ENCODE results near the gene TMEM131. TPM values are rescaled to one million over a fixed set of nuclear protein-coding genes. Genes with fewer than 3 reads are reported as not detected.

Gene TMEM131
- polyA plus RNA-seq, 3 donors: 7.0 to 23.6 (median 8.2) TPM

DNA sequence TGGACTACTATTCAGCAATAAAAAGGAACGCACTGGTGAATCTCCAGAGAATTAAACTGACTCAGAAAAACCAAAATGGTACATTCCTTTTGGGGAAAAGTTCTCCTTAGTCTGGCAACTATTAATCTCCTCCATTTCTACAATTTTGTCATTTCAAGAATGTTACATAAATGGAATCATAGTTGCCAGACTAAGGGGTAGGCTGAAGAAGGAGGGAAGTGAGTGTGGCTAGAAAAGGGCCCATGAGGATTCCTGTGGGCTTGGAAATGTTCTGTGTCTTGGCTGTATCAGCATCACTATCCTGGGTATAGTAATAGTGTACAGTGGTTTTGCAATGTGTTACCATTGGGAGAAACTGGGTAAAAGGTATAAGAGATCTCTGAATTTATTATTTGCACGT lies 209.9 kb downstream of the TMEM131 start:
- no CpG with 5 or more reads among the region's 2 CpGs for whole genome bisulfite sequencing (ENCODE audit: insufficient coverage)
- Histone ChIP-seq H3K79me2 (ENCODE audit: insufficient read depth, low read length) (no peaks in the 10 kb centered on the region), H3K4me3 (replicated peaks in 1 of 3; ENCODE audit: low read depth in 2 of 3, low read length in 3 of 3) (no peak overlapping the region), H2AFZ (ENCODE audit: insufficient read depth, low read depth, low read length, poor library complexity, severe bottlenecking) (no peak overlapping the region), H3K9ac (ENCODE audit: insufficient read depth, low read length, poor library complexity, severe bottlenecking) (no peak overlapping the region), H3K27me3 (ENCODE audit: control insufficient read depth in 2 of 2, insufficient read depth in 2 of 2, low read length in 2 of 2) (no peaks in the 10 kb centered on the region), H3K4me1 (ENCODE audit: control insufficient read depth in 1 of 2, insufficient read depth in 2 of 2, low read length in 2 of 2) (no peaks in the 10 kb centered on the region), H3K27ac (ENCODE audit: low read depth in 1 of 2, low read length in 2 of 2) (no peak overlapping the region), H3K9me3 (replicated peaks in 1 of 2; ENCODE audit: control insufficient read depth in 1 of 2, insufficient read depth in 1 of 2, low read length in 2 of 2) (no peaks in the 10 kb centered on the region), H4K20me1 (ENCODE audit: insufficient read depth, low read length) (peaks cover 26% of the 10 kb centered on the region), H3K36me3 (replicated peaks in 1 of 2; ENCODE audit: control insufficient read depth in 1 of 2, insufficient read depth in 2 of 2, low read length in 2 of 2) (peaks cover 47 to 74% of the 10 kb centered on the region in 2 donors), H3K4me2 (replicated peaks; ENCODE audit: extremely low read depth, low read length, poor library complexity, severe bottlenecking) (no peak overlapping the region)
- Mint-ChIP-seq H3K9me3 (no peaks in the 10 kb centered on the region), H3K27ac (no peak overlapping the region), H3K4me3 (no peak overlapping the region), H3K36me3 (peaks cover 47 to 53% of the 10 kb centered on the region in 2 donors), H3K27me3 (ENCODE audit: low read depth in 3 of 3) (no peaks in the 10 kb centered on the region), H3K4me1 (no peaks in the 10 kb centered on the region)
- no peak for TF ChIP-seq CTCF (IDR thresholded peaks at IDR 0.05)
- intact Hi-C loops (cut with micrococcal nuclease): no loop called here
- no peak for DNase-seq

DNA sequence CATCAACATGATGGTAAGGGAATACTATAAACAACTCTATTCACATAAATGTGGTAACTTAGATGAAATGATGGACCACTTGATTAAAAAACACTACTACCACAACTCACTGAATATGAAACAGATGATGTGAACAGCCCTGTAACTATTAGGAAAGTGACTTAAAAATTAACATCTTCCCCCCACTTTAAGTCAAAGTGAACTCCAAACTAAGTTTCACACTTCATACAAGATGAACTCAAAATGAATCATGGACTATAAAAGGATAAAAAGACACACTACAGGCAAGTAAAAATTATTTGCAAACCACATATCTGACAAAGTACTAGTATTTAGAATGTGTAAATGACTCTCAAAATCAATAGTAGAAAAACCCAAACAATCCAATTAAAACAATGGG lies 210.8 kb downstream of the TMEM131 start:
- H3K36me3 Mint-ChIP-seq: peaks cover 40 to 52% of the 10 kb centered on the region in 2 donors
- H3K27me3 ChIP-seq (ENCODE audit: control insufficient read depth in 2 of 2, insufficient read depth in 2 of 2, low read length in 2 of 2): no peaks in the 10 kb centered on the region
- no peak overlapping the region for H3K9ac ChIP-seq (ENCODE audit: insufficient read depth, low read length, poor library complexity, severe bottlenecking)
- no peak for DNase-seq
- peaks cover 42 to 74% of the 10 kb centered on the region in 2 donors for H3K36me3 ChIP-seq (replicated peaks in 1 of 2; ENCODE audit: control insufficient read depth in 1 of 2, insufficient read depth in 2 of 2, low read length in 2 of 2)
- peaks cover 29% of the 10 kb centered on the region for H4K20me1 ChIP-seq (ENCODE audit: insufficient read depth, low read length)
- no peak overlapping the region for H3K27ac Mint-ChIP-seq
- no peaks in the 10 kb centered on the region for H3K79me2 ChIP-seq (ENCODE audit: insufficient read depth, low read length)
- no peaks in the 10 kb centered on the region for H3K4me1 ChIP-seq (ENCODE audit: control insufficient read depth in 1 of 2, insufficient read depth in 2 of 2, low read length in 2 of 2)
- no peaks in the 10 kb centered on the region for H3K4me1 Mint-ChIP-seq
- H2AFZ ChIP-seq (ENCODE audit: insufficient read depth, low read depth, low read length, poor library complexity, severe bottlenecking): no peak overlapping the region
- H3K9me3 Mint-ChIP-seq: no peaks in the 10 kb centered on the region
- H3K27me3 Mint-ChIP-seq (ENCODE audit: low read depth in 3 of 3): no peaks in the 10 kb centered on the region
- no peak overlapping the region for H3K4me2 ChIP-seq (replicated peaks; ENCODE audit: extremely low read depth, low read length, poor library complexity, severe bottlenecking)
- intact Hi-C loops (cut with micrococcal nuclease): no loop called here
- no peak overlapping the region for H3K4me3 ChIP-seq (replicated peaks in 1 of 3; ENCODE audit: low read depth in 2 of 3, low read length in 3 of 3)
- no peaks in the 10 kb centered on the region for H3K9me3 ChIP-seq (replicated peaks in 1 of 2; ENCODE audit: control insufficient read depth in 1 of 2, insufficient read depth in 1 of 2, low read length in 2 of 2)
- H3K4me3 Mint-ChIP-seq: no peak overlapping the region
- TF ChIP-seq CTCF (IDR thresholded peaks at IDR 0.05): no peak
- H3K27ac ChIP-seq (ENCODE audit: low read depth in 1 of 2, low read length in 2 of 2): no peak overlapping the region
